Endothelial cell of umbilical vein (primary cell): ENCODE data around the gene NRGN. TPM values are rescaled to one million over a fixed set of nuclear protein-coding genes. Genes with fewer than 3 reads are reported as not detected.

Source experiments
- BruUV-seq: library from RNA; stranded (reverse); fragments of 400-500 nt; replicated peaks from 2 replicates; lab custom pipeline; 2021; lab: Mats Ljungman, UMichigan
- CTCF ChIA-PET: fragments of 300-600, 350-600 bp; sonication (Branson Sonifier 250); formaldehyde crosslinking; loops from one replicate; lab custom pipeline; 2021; ENCODE audit warnings: antibody characterized with exemption, inconsistent platforms; lab: Charles Lee
- POLR2A ChIA-PET: fragments of 300-600, 350-600 bp; sonication (Branson Sonifier 250); formaldehyde crosslinking; loops from one replicate; lab custom pipeline; 2021; ENCODE audit warnings: antibody characterized with exemption, inconsistent platforms; lab: Charles Lee
- DNase-seq: peaks from one replicate; pipeline ENCODE4 v3.0.0-alpha.2; 2011; ENCODE audit warnings: low read depth, low spot score
- FAIRE-seq: peaks from 2 replicates; lab custom pipeline; 2011; peaks lifted over from hg19 to GRCh38; lab: Jason Lieb, UNC
- H2AFZ ChIP-seq: 2 replicates; pipeline ENCODE4 v1.6.0; 2012; ENCODE audit warnings: low read depth, low read length, control low read depth, inconsistent platforms
- H3K27ac ChIP-seq: 2 replicates; pipeline ENCODE4 v1.5.1; 2011; ENCODE audit warnings: low read depth, mild to moderate bottlenecking, control low read depth, low read length, moderate library complexity; ENCODE audit not compliant: insufficient read depth
- H3K27me3 ChIP-seq, 2 experiments: 2 replicates each; pipeline versions ENCODE4 v1.6.0 to v1.6.1; 2011; ENCODE audit warnings: low read length in 2 of 2, mixed read lengths in 1 of 2; ENCODE audit not compliant: control insufficient read depth in 2 of 2, insufficient read depth in 2 of 2
- H3K36me3 ChIP-seq, 2 experiments: 2 replicates in 1 of 2; 3 replicates in 1 of 2; pipeline ENCODE4 v1.5.1; 2011; ENCODE audit warnings: low read length in 2 of 2, mild to moderate bottlenecking in 1 of 2, moderate library complexity in 1 of 2; ENCODE audit not compliant: control insufficient read depth in 2 of 2, insufficient read depth in 2 of 2; ENCODE audit errors: extremely low read depth in 1 of 2
- H3K4me1 ChIP-seq: 3 replicates; pipeline ENCODE4 v1.5.1; 2011; ENCODE audit warnings: mild to moderate bottlenecking, low read length; ENCODE audit not compliant: control insufficient read depth, insufficient read depth; ENCODE audit errors: extremely low read depth
- H3K4me2 ChIP-seq: 2 replicates; pipeline ENCODE4 v1.6.1; 2011; ENCODE audit warnings: low read length, control low read depth, mixed read lengths; ENCODE audit not compliant: insufficient read depth
- H3K4me3 ChIP-seq, 3 experiments: fragments of 200-600 bp in 1 of 3; sonication (generic), shearing (Covaris generic) in 1 of 3; replicated peaks in 1 of 3; 2 replicates each; pipeline ENCODE4 v1.5.1; 2011 to 2016; ENCODE audit warnings: control low read depth in 3 of 3, low read length in 3 of 3, mild to moderate bottlenecking in 2 of 3, inconsistent platforms in 1 of 3, low read depth in 1 of 3, moderate library complexity in 1 of 3; ENCODE audit not compliant: insufficient read depth in 1 of 3
- H3K79me2 ChIP-seq: 2 replicates; pipeline ENCODE4 v1.6.0; 2012; ENCODE audit warnings: low read length, inconsistent platforms; ENCODE audit not compliant: control insufficient read depth, insufficient read depth
- H3K9ac ChIP-seq: replicated peaks from 2 replicates; pipeline ENCODE3; 2011; ENCODE audit warnings: low read length, control low read depth; ENCODE audit not compliant: insufficient read depth; ENCODE audit errors: extremely low read depth
- H3K9me1 ChIP-seq: replicated peaks from 3 replicates; pipeline ENCODE4 v1.6.0; 2011; ENCODE audit warnings: mild to moderate bottlenecking, low read length; ENCODE audit not compliant: control insufficient read depth, insufficient read depth; ENCODE audit errors: extremely low read depth
- H3K9me3 ChIP-seq: replicated peaks from 2 replicates; pipeline ENCODE4 v1.5.1; 2012; ENCODE audit warnings: low read length, inconsistent platforms; ENCODE audit not compliant: control insufficient read depth, insufficient read depth
- H4K20me1 ChIP-seq: replicated peaks from 2 replicates; pipeline ENCODE3; 2011; ENCODE audit warnings: mild to moderate bottlenecking, low read length; ENCODE audit not compliant: control insufficient read depth, insufficient read depth; ENCODE audit errors: extremely low read depth
- CTCF ChIP-seq, 2 donors: IDR thresholded peaks; 1 replicate in 1 of 2; 2 replicates in 1 of 2; pipeline ENCODE4 v1.5.1; 2011; ENCODE audit warnings: low read length in 2 of 2, mild to moderate bottlenecking in 2 of 2, moderate library complexity in 2 of 2, control low read depth in 1 of 2, inconsistent platforms in 1 of 2, low read depth in 1 of 2; ENCODE audit not compliant: insufficient read depth in 1 of 2; ENCODE audit errors: extremely low read depth in 1 of 2
- EZH2 ChIP-seq: IDR thresholded peaks from 2 replicates; pipeline ENCODE4 v1.6.1; 2012; ENCODE audit warnings: borderline replicate concordance, low read depth, mild to moderate bottlenecking, moderate library complexity, low read length, inconsistent platforms; ENCODE audit not compliant: severe bottlenecking
- FOS ChIP-seq: IDR thresholded peaks from 2 replicates; pipeline ENCODE4 v1.6.1; 2011; ENCODE audit warnings: mild to moderate bottlenecking, low read length, moderate library complexity, borderline replicate concordance; ENCODE audit not compliant: insufficient read depth
- GATA2 ChIP-seq: IDR thresholded peaks from 2 replicates; pipeline ENCODE4 v1.7.0; 2011; ENCODE audit warnings: low read depth, mild to moderate bottlenecking, moderate library complexity, mixed read lengths, low read length; ENCODE audit not compliant: insufficient read length, insufficient read depth
- JUN ChIP-seq: IDR thresholded peaks from 2 replicates; pipeline ENCODE4 v1.6.1; 2011; ENCODE audit warnings: borderline replicate concordance, low read depth; ENCODE audit not compliant: insufficient read length, insufficient read depth
- MAX ChIP-seq: IDR thresholded peaks from 2 replicates; pipeline ENCODE4 v1.6.1; 2011; ENCODE audit not compliant: insufficient read depth, insufficient read length
- MYC ChIP-seq: IDR thresholded peaks from one replicate; pipeline ENCODE4 v1.6.1; 2011; ENCODE audit warnings: mild to moderate bottlenecking, low read depth, low read length
- POLR2A ChIP-seq: IDR thresholded peaks from 2 replicates; pipeline ENCODE4 v1.6.1; 2012; ENCODE audit warnings: low read depth, mild to moderate bottlenecking, control low read depth, low read length
- POLR2AphosphoS5 ChIP-seq: IDR thresholded peaks from 2 replicates; pipeline ENCODE4 v1.6.1; 2012; ENCODE audit warnings: low read depth, mild to moderate bottlenecking, control low read depth, low read length, moderate library complexity; ENCODE audit not compliant: insufficient read depth
- dilution Hi-C: fragments of 300-500 bp; cut with MboI; formaldehyde crosslinking; loops from one replicate; pipeline ENCODE4 v1.15.0; 2019; ENCODE audit warnings: low sequenced_read_pairs; ENCODE audit not compliant: extremely low pct_ligation_motif_present
- intact Hi-C: fragments of 100-400 bp; cut with micrococcal nuclease; formaldehyde crosslinking; loops from one replicate; pipeline ENCODE4 v1.10.0; 2022
- polyA plus RNA-seq, 4 experiments: library from polyadenylated mRNA; depleted of rRNA in 3 of 4; stranded (reverse) in 3 of 4; unstranded in 1 of 4; fragments of >200 nt; gene quantifications; 2 replicates each; pipeline versions ENCODE4 v1.2.1 to v1.2.3, GENCODE V29; 2011 to 2012; ENCODE audit warnings: missing spikeins in 1 of 4
- total RNA-seq: library from RNA; stranded (reverse); gene quantifications from 2 replicates; pipeline ENCODE4 v1.2.3, GENCODE V29; 2021

The NRGN gene
- total and polyA plus RNA-seq, 2 donors (not counting 3 experiments of a cell fraction or from before 2014, with no cell fraction given) = 29.1 to 33.5 TPM

- Histone ChIP-seq H3K4me1 (peaks cover 62% of the 10 kb centered on the region), H4K20me1 (no peaks in the 10 kb centered on the region), H3K27ac (peak overlapping the region; percentile 31), H3K27me3 (no peaks in the 10 kb centered on the region), H3K9me1 (no peaks in the 10 kb centered on the region), H3K9ac (peak overlapping the region; percentile 4), H3K4me2 (peak overlapping the region; percentile 25), H3K9me3 (no peaks in the 10 kb centered on the region), H2AFZ (no peak overlapping the region), H3K79me2 (peaks cover 55% of the 10 kb centered on the region), H3K4me3 (no peak overlapping the region), H3K36me3 (peaks cover 23 to 38% of the 10 kb centered on the region in 2 experiments)
- ChIA-PET CTCF (interaction anchor here (0.8 to 16.9 kb wide), 7 partner anchors 4 to 105 kb away, joined by 3 to 301 read pairs (median 25); partner anchors contain the start of genes ESAM, NRGN and VSIG2), POLR2A (interaction anchor here (1.0 to 5.9 kb wide), 2 partner anchors 8 to 87 kb away, joined by 4 to 67 read pairs; no protein-coding TSS in a partner anchor)
- no TSS peak for BruUV-seq
- intact Hi-C loops (no loop called here), dilution Hi-C loops (no loop called here)
- TF ChIP-seq CTCF (IDR thresholded peaks at IDR 0.05; ENCODE audit: extremely low read depth in 1 of 2, insufficient read depth in 1 of 2, low read depth in 1 of 2, low read length in 2 of 2) (no peak), JUN (no peak), POLR2AphosphoS5 (no peak), MYC (no peak), EZH2 (no peak), POLR2A (no peak), GATA2 (no peak), FOS (no peak), MAX (no peak)
- FAIRE-seq (no peak), DNase-seq (no peak)
Observed at GRCh38 chr11:124756033-124756752, 16.5 kb downstream of the NRGN start.
